Forelimb muscle (tissue), 1 donor: Measurements from ENCODE around the gene ALOX5AP. TPM values are rescaled to one million over a fixed set of nuclear protein-coding genes. Genes with fewer than 3 reads are reported as not detected.

Experiments
- DNase-seq: peaks from one replicate; pipeline ENCODE4 v3.0.0-alpha.2; 2013; ENCODE audit warnings: low read depth
- polyA plus RNA-seq: library from polyadenylated mRNA; unstranded; fragments of 120-200 nt; gene quantifications from one replicate; pipeline ENCODE4 v1.2.1, GENCODE V29; 2013; ENCODE audit not compliant: insufficient read length

Gene ALOX5AP
- 4.3 TPM for polyA plus RNA-seq

- DNase-seq = no peak
Measured at GRCh38 chr13:30735025-30735871, at the start of gene ALOX5AP. Gene ALOX5AP, plus strand, starts transcription at chr13:30735543. Its CDS starts 63 bp downstream, at chr13:30735606.

DNA sequence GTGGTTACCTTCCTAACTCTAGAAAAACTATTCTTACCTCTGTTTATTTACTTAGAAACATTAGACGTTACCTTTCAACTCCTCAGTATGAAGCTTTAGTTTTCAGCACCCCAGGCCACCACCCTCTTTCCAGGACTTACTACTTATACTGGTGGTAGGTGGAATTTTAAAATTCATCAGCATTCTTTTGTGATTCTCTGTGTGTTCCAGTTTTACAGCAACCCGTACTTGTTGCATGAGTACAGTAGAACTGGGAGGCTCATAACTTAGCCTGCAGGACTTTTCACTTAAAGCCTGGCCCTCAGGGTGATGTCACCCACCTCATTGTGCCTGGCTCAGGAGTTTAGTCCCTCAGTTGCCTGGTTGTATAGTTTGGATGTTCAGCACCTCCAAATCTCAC is 49.4 kb upstream of the ALOX5AP start:
- no peak for DNase-seq

DNA sequence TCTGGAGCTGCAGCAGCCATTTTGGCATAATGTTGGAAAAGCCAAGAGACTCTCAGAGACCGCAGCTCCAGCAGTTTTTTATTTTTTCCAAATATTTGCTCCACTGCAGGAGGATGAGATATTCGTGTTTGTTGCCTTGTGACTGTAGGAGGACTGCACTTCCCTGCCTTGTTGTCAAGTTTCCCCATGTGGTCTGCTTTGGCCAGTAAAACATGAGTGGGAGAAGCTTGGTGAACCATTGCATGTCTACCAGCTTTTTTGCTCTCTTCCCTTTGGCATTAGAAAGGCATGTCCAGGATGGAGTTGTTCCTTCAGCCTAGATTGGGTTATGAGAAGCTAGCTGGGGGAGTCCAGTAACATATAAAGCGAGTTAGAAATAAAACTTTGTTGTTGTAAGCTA is 47.7 kb upstream of the ALOX5AP start:
- DNase-seq = no peak

GRCh38 chr13:30689752-30690151 is 45.6 kb upstream of the ALOX5AP start:
- DNase-seq = no peak

DNA sequence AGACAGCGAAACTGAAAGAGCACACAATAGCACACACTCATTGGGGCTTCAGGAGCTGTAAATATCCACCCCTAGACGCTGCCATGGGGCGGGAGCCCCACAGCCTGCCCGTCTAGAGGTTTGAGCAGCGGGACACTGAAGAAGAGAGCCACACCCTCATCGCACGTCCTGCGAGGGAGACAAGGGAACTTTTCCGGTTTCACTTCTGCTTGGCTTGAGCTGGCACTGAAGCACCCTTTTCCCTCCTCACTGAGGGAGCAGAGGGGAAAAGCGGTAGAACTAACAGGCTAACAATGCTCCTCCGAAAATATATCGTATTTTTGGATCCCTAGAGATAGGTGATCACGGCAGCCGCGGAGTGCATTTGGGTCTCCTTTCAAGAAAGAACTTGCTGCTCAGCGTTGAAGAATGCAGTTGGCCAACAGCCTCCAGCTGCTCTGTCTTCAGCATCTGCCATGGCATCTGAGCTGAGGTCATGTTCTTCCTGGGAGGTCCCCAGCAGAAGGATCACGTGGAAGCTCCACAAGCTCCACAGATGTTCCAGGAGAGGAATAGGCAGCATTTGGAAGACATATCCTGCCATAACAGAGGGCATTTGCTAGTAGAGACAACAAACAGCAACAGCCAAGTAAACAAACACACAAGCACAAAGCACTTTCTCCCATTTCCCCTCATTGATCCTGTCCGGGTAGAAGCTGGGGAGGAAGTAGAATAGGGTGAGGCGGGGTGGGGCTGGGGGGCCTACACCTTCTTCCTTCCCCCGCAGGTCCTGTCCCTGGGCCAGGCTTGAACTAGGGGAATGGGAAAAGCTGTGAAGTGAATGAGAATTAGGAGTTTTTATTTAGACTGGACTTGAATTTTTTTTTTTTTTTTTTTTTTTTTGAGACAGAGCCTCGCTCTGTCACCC is 44.8 kb upstream of the ALOX5AP start:
- DNase-seq = peak; percentile 74

DNA sequence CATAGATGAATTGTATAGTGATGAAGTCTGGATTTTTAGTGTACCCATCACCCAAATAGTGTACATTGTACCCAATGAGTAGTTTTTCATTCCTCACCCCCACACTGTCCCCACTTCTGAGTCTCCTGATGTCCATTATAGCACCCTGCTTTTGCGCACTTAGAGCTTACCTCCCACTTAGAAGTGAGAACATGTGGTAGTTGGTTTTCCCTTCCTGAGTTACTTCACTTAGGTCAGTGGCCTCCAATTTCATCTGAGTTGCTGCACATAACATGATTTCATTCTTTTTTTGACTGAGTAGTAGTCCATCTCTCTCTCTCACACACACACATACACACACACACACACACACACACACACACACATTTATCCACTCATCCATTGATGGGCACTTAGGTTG is 43.2 kb upstream of the ALOX5AP start:
- DNase-seq = no peak

DNA sequence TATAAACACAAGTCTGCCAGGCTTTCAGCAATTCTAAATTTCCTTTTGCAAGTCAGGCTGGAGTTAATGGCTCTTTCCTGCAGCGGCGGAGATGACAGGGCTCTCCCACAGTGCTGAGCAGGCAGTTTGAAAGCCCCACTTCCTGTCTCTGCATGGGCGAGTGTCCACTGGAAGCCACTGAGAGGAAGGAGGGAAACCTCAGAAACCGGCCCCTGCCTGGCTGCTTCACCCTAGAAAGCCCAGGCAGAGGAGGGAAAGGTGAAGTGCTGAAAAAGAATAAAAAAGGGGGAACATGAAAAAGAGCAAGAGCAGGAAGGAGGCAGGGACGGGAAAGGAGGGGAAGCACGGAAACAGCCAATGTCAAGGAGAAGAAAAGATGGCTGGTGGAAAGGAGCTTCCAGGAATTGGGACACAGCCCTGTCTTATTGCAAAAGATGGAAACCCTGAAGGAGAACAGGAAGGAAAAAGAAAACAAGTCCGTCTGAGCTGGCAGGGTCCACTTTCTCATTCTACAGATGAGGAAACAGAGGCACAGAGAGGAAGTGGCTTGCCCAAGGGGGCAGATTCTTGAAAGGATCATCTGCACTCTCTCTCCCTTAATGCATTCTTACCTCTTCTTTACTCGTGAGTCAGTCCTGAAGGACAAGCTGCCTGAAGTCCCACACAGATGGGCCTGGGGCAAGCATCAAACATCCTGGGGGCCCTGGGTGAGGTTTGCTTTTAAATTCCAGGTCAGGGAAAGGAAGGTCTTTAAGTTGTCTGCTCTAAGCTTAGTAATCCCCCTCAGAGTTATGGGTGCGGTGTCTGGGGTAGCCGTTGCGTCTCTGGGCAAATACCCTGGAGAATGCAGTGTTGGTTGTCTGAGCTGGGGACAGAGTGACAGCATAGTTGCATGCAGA is 38.8 kb upstream of the ALOX5AP start:
- DNase-seq = no peak

GRCh38 chr13:30697177-30697953 is 38.0 kb upstream of the ALOX5AP start:
- DNase-seq = no peak

GRCh38 chr13:30697996-30698401 is 37.3 kb upstream of the ALOX5AP start:
- no peak for DNase-seq

GRCh38 chr13:30698488-30699005 is 36.8 kb upstream of the ALOX5AP start:
- no peak for DNase-seq

DNA sequence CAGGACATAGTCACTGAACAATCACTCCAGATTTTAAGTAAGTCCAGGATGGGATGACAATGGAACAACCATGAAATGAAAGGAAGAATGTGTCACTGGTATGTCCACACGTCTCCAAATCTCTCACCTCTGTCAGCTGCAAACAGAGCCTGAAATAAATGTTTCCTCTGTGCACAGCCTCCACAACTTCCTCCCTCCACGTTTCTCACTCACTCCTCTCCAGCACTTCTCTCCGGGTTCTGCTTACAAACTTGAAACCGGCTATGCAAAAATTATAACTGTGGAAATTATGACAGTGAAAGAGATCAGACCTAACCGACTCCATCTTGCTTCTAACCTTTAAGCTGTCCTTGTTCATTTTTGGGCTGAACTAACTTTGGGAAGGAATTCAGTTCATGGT is 35.0 kb upstream of the ALOX5AP start:
- no peak for DNase-seq

- DNase-seq = no peak
Measured at GRCh38 chr13:30702006-30702405, 33.3 kb upstream of the ALOX5AP start.

- no peak for DNase-seq
Measured at GRCh38 chr13:30704596-30704995, 30.7 kb upstream of the ALOX5AP start.

GRCh38 chr13:30705680-30706079 is 29.7 kb upstream of the ALOX5AP start:
- DNase-seq = no peak

DNA sequence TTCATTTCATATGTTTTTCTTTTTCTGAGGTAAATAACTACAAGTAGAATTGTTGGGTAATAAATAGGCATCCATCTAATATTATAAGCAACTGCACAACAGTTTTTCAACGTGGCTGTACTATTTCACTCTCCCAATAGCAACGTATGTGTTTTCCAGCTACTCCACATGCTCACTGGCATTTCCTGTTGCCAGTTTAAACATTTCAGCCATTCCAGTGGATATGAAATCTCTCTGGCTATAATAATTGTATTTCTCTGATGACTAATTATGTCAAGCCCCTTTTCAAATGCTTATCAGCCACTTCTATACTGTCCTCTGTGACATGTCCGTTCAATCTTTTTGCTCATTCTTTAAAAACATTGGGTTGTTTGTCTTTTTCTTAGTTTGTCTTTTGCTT is 26.8 kb upstream of the ALOX5AP start:
- no peak for DNase-seq

DNA sequence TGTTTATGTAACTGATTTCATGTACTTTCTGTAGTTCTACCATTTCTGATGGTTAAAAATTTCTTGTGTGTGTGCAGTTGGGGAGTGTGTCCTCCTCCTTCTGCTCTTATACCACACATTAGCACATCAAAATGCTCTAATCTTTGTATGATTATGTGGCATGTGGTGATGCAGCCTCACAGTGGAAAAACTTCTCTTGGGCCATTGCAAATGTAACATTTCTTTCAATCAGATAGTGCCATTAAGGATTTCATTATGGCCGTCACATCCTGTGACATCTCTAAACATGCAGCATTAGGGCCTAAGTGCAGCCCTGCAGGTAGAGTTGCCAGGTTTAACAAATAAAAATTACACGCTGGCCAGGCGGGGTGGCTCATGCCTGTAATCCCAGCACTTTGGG is 24.9 kb upstream of the ALOX5AP start:
- DNase-seq = no peak

- DNase-seq = no peak
Measured at GRCh38 chr13:30711375-30711774, 24.0 kb upstream of the ALOX5AP start.

- no peak for DNase-seq
Measured at GRCh38 chr13:30711837-30712236, 23.5 kb upstream of the ALOX5AP start.

DNA sequence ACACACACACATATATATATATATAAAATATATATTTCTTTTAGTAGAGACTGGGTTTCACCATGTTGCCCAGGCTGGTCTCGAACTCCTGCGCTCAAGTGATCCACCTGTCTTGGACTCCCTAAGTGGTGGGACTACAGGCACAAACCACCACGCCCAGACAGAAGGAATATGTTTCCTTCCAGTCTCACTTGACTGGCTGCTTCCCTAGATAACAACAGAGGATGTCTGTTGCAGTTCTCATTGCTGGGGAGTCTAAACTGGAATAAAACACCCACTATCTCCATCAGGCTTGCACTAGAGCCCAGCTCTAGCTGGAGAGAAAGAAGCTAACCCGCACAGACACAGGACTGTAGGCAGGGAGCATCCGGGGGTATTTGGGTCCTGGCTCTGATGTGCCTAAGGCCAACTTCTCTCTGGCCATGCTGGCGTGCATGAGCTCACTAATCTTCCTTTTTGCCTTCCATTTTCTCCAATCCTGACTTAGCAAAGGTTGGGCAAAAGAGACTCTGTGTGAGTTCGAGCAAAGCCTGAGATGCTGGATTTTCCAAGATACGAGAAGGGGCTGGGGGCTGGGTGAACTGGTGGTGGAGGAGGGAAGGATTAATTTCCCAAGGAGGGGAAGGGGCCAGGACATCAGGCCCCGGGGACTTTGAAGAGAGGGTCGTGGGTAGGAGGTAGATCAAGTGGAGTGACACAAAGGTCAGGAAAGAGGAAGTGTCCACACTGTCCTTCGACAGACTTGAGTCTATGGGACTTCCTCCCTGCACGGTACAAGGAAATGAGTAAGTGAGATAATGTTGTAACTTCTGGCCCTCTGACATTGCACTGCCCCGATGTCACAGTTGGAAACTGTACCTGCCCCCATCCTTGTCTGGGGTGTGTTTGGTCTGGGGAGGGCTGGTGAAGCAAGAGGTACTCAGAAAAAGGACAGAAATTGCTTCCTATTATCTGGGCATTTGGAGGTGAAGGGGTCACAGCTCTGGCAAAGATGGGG is 22.5 kb upstream of the ALOX5AP start:
- DNase-seq = no peak
